H7 (cell line): Measurements from ENCODE around the gene RGMB. TPM values are rescaled to one million over a fixed set of nuclear protein-coding genes. Genes with fewer than 3 reads are reported as not detected.

ENCODE experiments used
- DNase-seq: peaks from one replicate; pipeline ENCODE4 v3.0.0; 2012
- H3K27me3 ChIP-seq: 2 replicates; pipeline ENCODE4 v1.6.0; 2011; ENCODE audit warnings: mild to moderate bottlenecking, low read length; ENCODE audit not compliant: control insufficient read depth, insufficient read depth
- H3K36me3 ChIP-seq: replicated peaks from 2 replicates; pipeline ENCODE4 v1.5.1; 2011; ENCODE audit warnings: low read length; ENCODE audit not compliant: control insufficient read depth, insufficient read depth
- H3K4me3 ChIP-seq: 2 replicates; pipeline ENCODE4 v1.5.1; 2011; ENCODE audit warnings: low read depth, mild to moderate bottlenecking, control low read depth, low read length, moderate library complexity; ENCODE audit not compliant: insufficient read depth
- total RNA-seq: library from RNA; depleted of rRNA; stranded (reverse); fragments of >200 nt; shearing (Covaris generic); gene quantifications from 2 replicates; pipeline ENCODE4 v1.2.3, GENCODE V29; 2014

The RGMB gene
- total RNA-seq, 1 experiment from 2014 or later: 31.8 TPM

DNA sequence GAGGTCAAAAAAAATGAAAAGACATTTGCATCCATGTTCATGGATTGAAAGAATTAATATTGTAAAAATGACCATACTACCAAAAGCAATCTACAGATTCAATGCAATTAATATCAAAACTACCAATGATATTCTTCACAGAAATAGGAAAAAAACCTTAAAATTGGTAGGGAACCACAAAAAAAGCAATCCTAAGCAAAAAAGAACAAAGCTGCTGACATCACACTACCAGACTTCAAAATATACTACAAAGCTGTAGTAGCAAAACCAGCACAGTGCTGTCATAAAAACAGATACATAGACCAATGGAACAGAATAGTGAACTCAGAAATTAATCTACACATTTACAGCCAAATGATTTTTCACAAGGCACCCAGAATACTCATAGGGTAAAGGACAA is 34.3 kb downstream of the RGMB start:
- no peak for DNase-seq
- H3K36me3 ChIP-seq: no peaks in the 10 kb centered on the region
- no peak overlapping the region for H3K4me3 ChIP-seq
- no peaks in the 10 kb centered on the region for H3K27me3 ChIP-seq

- no peak overlapping the region for H3K4me3 ChIP-seq
- no peak for DNase-seq
- H3K36me3 ChIP-seq: no peaks in the 10 kb centered on the region
- no peaks in the 10 kb centered on the region for H3K27me3 ChIP-seq
Measured at GRCh38 chr5:98810206-98810605, 36.7 kb downstream of the RGMB start.

GRCh38 chr5:98813755-98814154 is 40.3 kb downstream of the RGMB start:
- Histone ChIP-seq H3K4me3 (no peak overlapping the region), H3K36me3 (no peaks in the 10 kb centered on the region)

GRCh38 chr5:98816582-98817222 is 43.2 kb downstream of the RGMB start:
- Histone ChIP-seq H3K27me3 (no peaks in the 10 kb centered on the region), H3K36me3 (no peaks in the 10 kb centered on the region), H3K4me3 (no peak overlapping the region)
- DNase-seq: no peak

More at GRCh38 chr5:98813755-98814154, 40.3 kb downstream of the RGMB start:
- no peaks in the 10 kb centered on the region for H3K27me3 ChIP-seq
- no peak for DNase-seq

- Histone ChIP-seq H3K36me3 (no peaks in the 10 kb centered on the region), H3K27me3 (no peaks in the 10 kb centered on the region), H3K4me3 (no peak overlapping the region)
- no peak for DNase-seq
Measured at GRCh38 chr5:98825582-98826375, 52.3 kb downstream of the RGMB start.

- DNase-seq: peak; percentile 48
Measured at GRCh38 chr5:98827161-98827560, 53.7 kb downstream of the RGMB start.

GRCh38 chr5:98827588-98828284 is 54.3 kb downstream of the RGMB start:
- DNase-seq: no peak
- no peaks in the 10 kb centered on the region for H3K36me3 ChIP-seq
- no peaks in the 10 kb centered on the region for H3K27me3 ChIP-seq
- no peak overlapping the region for H3K4me3 ChIP-seq

More at GRCh38 chr5:98827161-98827560, 53.7 kb downstream of the RGMB start:
- H3K4me3 ChIP-seq: no peak overlapping the region
- H3K27me3 ChIP-seq: no peaks in the 10 kb centered on the region
- no peaks in the 10 kb centered on the region for H3K36me3 ChIP-seq

DNA sequence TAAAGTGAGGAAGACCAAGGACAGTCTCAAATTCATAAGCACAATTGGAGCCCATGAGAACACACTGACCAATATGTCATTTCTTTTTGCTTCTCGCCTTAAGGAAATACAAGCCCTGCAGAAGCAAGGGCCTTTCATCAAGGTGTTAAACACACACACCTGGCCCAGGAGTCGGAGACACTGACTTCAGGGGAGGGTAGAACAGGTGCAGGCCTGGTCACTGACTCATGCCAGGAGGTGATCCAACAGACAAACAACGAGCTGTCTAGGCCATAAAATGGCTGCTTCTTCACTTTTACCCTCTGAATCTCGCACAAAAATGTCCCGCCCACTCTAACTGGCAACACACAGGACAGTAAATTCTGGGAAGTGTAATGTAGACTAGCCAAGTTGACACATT is 62.7 kb downstream of the RGMB start:
- Histone ChIP-seq H3K27me3 (no peaks in the 10 kb centered on the region), H3K4me3 (no peak overlapping the region), H3K36me3 (no peaks in the 10 kb centered on the region)
- no peak for DNase-seq

DNA sequence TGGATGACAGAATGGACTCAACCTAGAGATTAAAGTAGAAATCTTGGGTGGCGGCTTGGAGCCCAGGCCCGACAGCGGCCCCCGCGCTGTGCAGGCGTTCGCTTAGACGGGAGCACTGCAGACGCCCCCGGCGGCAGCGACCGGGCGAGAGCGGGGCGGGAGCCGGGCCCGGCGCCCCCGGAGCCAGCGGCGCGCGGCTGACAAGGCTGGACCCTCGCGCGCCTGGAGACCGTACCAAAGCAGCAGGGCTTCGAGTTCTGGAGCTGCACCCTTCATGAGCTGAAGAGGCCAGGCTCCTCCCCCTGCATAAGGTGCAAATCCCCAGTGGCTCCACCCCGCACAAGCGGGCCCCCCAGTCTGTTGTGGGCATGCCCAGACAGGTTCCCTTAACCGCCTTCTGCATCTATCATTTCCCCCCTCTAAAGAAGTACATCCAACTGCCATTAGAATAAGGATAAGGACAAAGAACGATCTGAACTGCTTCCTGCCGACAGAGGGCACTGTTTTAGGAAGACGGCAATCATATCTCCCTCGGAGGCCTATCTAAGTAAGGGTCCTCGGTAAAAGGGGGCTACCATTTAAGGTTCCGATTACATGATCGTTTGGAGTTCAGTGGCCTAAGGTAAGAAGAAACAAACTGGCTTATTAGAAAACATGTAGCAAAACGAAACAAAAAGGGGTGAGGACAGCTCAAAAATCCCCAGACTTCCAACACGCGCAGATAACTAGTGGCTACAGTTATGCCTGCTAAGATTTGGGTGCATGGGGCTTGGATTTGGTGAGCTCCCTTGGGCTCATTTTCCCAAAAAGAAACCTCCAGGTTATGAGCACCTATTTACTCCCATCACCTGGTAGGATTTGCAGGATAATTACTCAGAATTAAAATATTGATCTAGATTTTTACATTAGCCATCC is 66.3 kb downstream of the RGMB start:
- no peaks in the 10 kb centered on the region for H3K36me3 ChIP-seq
- peak; percentile 40 for DNase-seq
- H3K4me3 ChIP-seq: peak overlapping the region; percentile 0; the same call in 1 of the 2 replicates
- no peaks in the 10 kb centered on the region for H3K27me3 ChIP-seq

- H3K36me3 ChIP-seq: no peaks in the 10 kb centered on the region
- no peak overlapping the region for H3K4me3 ChIP-seq
- H3K27me3 ChIP-seq: no peaks in the 10 kb centered on the region
- DNase-seq: no peak
Measured at GRCh38 chr5:98840946-98841345, 67.5 kb downstream of the RGMB start.

DNA sequence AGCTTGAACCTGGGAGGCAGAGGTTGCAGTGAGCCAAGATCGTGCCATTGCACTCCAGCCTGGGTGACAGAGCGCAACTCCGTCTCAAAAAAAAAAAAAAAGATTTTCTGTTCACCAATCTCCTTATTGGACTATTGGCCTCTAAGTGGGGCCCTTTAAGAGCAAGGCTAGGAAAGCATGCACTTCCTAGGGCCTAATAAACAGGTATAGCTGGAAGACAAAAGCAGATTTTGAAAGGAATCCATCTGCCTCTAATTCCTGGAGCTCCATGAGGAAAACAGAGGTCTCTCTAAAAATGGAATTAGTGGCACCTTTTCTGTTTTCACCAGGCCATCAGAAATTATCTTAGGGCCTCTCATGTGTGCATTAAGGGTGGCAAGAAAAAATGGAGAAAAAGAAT is 70.0 kb downstream of the RGMB start:
- no peak for DNase-seq
- no peaks in the 10 kb centered on the region for H3K36me3 ChIP-seq
- no peak overlapping the region for H3K4me3 ChIP-seq
- no peaks in the 10 kb centered on the region for H3K27me3 ChIP-seq

GRCh38 chr5:98844865-98845264 is 71.4 kb downstream of the RGMB start:
- H3K4me3 ChIP-seq: no peak overlapping the region
- DNase-seq: no peak
- no peaks in the 10 kb centered on the region for H3K27me3 ChIP-seq
- no peaks in the 10 kb centered on the region for H3K36me3 ChIP-seq

DNA sequence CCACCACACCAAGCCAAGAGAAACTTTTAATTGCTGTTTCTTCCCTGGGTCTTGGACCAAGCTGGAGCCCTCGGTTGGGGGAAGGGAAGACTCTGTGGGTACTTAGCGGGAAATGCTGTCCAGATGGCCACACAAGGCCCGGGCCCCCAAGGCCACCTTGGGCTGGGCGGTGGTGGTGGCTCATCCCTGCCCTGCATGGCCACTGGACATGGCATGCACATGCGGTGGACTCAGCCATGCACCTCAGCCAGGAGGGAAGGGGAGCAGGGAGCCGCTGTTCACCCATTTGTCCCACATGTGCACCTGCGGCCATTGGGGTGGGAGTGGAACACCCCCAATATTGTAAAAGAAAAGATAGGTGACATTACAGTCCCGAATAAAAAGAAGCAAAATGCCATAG is 72.4 kb downstream of the RGMB start:
- no peak for DNase-seq
- no peaks in the 10 kb centered on the region for H3K36me3 ChIP-seq
- no peak overlapping the region for H3K4me3 ChIP-seq
- H3K27me3 ChIP-seq: no peaks in the 10 kb centered on the region
